ENCODE measurements around the gene MEGF8. TPM values are rescaled to one million over a fixed set of nuclear protein-coding genes. Genes with fewer than 3 reads are reported as not detected.

MEGF8 gene
- total and polyA plus RNA-seq, 2 of the 13 experiments (the other 11 are each of a cell fraction or from before 2014, with no cell fraction given) = 4.0 to 8.8 TPM

DNA sequence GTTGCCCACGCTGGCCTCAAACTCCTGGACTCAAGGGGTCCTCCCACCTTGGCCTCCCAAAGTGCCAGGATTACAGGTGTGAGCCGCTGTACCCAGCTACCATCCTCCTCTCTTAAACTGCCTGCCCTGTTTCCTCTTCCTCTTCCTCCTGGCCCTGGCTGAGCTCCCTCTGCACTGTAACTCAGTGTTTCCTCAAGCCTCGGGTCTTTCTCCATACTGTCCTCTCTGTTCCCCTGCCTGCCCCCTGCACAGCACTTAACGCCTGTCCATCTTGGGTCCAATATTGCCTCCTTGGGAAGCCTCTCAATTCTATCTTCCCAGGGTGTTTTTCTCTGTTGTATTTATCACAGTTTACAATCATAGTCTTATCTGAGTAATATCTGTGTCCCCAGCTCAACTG, 95.7 kb downstream of the MEGF8 start:
- in situ Hi-C loops (cut with HindIII; ENCODE audit: extremely low pct_ligation_motif_present, low pct_unique_long_range_greater_than_20kb) = no loop called here
- H3K27me3 ChIP-seq (ENCODE audit: control insufficient read depth in 1 of 2, insufficient read depth in 2 of 2, low read length in 2 of 2) = peaks cover 4 to 31% of the 10 kb centered on the region in 2 experiments
- no peak overlapping the region for H3K4me2 ChIP-seq (ENCODE audit: low read depth, low read length)
- H3K79me2 ChIP-seq (ENCODE audit: insufficient read depth, low read length) = no peaks in the 10 kb centered on the region
- DNase-seq (ENCODE audit: low spot score) = no peak
- H3K4me1 ChIP-seq (ENCODE audit: insufficient read depth, low read length) = peaks cover 55% of the 10 kb centered on the region
- no peak for ATAC-seq
- H4K20me1 ChIP-seq (ENCODE audit: insufficient read depth, low read length) = no peaks in the 10 kb centered on the region
- CTCF ChIA-PET (ENCODE audit: low intra/inter-chr PET ratio, low total read pairs) = interaction anchor here (1.5 to 2.3 kb wide), 3 partner anchors 13 to 108 kb away, joined by 4 to 38 read pairs (median 13); partner anchors contain the start of gene CEACAM1
- H2AFZ ChIP-seq (ENCODE audit: low read length) = no peak overlapping the region
- FAIRE-seq = no peak
- BruUV-seq (replicated peaks) = no TSS peak
- H3K9ac ChIP-seq (ENCODE audit: insufficient read depth, low read depth, low read length) = no peak overlapping the region
- 52% methylated on average over 4 of the region's 4 CpGs for WGBS (ENCODE audit: low lambda C conversion rate)
- TF ChIP-seq, protein P1, sequence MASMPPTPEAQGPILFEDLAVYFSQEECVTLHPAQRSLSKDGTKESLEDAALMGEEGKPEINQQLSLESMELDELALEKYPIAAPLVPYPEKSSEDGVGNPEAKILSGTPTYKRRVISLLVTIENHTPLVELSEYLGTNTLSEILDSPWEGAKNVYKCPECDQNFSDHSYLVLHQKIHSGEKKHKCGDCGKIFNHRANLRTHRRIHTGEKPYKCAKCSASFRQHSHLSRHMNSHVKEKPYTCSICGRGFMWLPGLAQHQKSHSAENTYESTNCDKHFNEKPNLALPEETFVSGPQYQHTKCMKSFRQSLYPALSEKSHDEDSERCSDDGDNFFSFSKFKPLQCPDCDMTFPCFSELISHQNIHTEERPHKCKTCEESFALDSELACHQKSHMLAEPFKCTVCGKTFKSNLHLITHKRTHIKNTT (CRISPR knock-in tag; IDR thresholded peaks at IDR 0.05) = no peak
- TF ChIP-seq, protein P2, sequence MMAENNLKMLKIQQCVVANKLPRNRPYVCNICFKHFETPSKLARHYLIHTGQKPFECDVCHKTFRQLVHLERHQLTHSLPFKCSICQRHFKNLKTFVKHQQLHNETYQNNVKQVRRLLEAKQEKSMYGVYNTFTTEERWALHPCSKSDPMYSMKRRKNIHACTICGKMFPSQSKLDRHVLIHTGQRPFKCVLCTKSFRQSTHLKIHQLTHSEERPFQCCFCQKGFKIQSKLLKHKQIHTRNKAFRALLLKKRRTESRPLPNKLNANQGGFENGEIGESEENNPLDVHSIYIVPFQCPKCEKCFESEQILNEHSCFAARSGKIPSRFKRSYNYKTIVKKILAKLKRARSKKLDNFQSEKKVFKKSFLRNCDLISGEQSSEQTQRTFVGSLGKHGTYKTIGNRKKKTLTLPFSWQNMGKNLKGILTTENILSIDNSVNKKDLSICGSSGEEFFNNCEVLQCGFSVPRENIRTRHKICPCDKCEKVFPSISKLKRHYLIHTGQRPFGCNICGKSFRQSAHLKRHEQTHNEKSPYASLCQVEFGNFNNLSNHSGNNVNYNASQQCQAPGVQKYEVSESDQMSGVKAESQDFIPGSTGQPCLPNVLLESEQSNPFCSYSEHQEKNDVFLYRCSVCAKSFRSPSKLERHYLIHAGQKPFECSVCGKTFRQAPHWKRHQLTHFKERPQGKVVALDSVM (CRISPR knock-in tag; IDR thresholded peaks at IDR 0.05) = peak; percentile 5; the same call in 1 of the 2 replicates
- H3K27ac ChIP-seq (ENCODE audit: extremely low read length, insufficient read depth, low read length) = no peak overlapping the region
- H3K4me3 ChIP-seq (replicated peaks in 1 of 3; ENCODE audit: insufficient read depth in 1 of 3, low read depth in 2 of 3, low read length in 3 of 3) = no peak overlapping the region
- no peaks in the 10 kb centered on the region for H3K36me3 ChIP-seq (replicated peaks in 1 of 2; ENCODE audit: control insufficient read depth in 1 of 2, insufficient read depth in 2 of 2, low read length in 2 of 2)
- POLR2A ChIA-PET = interaction anchor here (2.6 kb wide), 1 partner anchor 12 kb away, joined by 13 read pairs; no protein-coding TSS in a partner anchor
- H3K9me3 ChIP-seq (ENCODE audit: low read length) = no peaks in the 10 kb centered on the region
- intact Hi-C loops (cut with micrococcal nuclease; ENCODE audit: unreplicated experiment) = no loop called here

DNA sequence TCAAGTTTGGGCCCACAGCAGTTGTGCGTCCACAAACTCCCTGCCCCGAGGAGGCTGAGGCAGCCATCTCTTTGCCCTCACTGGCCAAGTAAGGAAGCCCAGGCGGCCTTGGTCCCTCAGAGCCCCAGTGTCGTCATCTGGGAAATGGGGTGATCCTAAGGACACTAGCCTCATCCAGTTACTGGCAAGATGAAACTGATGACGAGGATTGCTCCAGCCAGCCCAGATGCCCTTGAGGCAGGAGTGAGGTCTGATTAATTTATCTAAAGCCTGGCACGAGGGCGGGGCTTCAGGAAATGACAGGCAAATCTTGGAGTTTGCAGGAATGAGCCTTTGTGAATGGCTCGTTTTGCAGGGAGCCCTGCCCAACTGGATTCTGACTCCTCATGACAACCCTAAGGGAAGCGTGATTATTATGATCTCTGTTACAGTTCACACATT, 96.2 kb downstream of the MEGF8 start:
- H3K4me1 ChIP-seq (ENCODE audit: insufficient read depth, low read length) = peaks cover 60% of the 10 kb centered on the region
- POLR2A ChIA-PET = interaction anchor here (2.6 kb wide), 1 partner anchor 12 kb away, joined by 13 read pairs; no protein-coding TSS in a partner anchor
- peaks cover 4 to 31% of the 10 kb centered on the region in 2 experiments for H3K27me3 ChIP-seq (ENCODE audit: control insufficient read depth in 1 of 2, insufficient read depth in 2 of 2, low read length in 2 of 2)
- 38% methylated on average over 9 of the region's 9 CpGs for WGBS (ENCODE audit: low lambda C conversion rate)
- H3K36me3 ChIP-seq (replicated peaks in 1 of 2; ENCODE audit: control insufficient read depth in 1 of 2, insufficient read depth in 2 of 2, low read length in 2 of 2) = no peaks in the 10 kb centered on the region
- FAIRE-seq (no peak), ATAC-seq (no peak), DNase-seq (ENCODE audit: low spot score) (no peak)
- TF ChIP-seq NBN (conservative IDR thresholded peaks at IDR 0.05) = no peak
- peak; percentile 18; the same call in 1 of the 2 replicates for TF ChIP-seq CREB1 (IDR thresholded peaks at IDR 0.05)
- no peak for TF ChIP-seq CREB1 (CRISPR knock-in tag; IDR thresholded peaks at IDR 0.05)
- no peaks in the 10 kb centered on the region for H4K20me1 ChIP-seq (ENCODE audit: insufficient read depth, low read length)
- H3K9ac ChIP-seq (ENCODE audit: insufficient read depth, low read depth, low read length) = no peak overlapping the region
- intact Hi-C loops (cut with micrococcal nuclease; ENCODE audit: unreplicated experiment) = no loop called here
- CTCF ChIA-PET (ENCODE audit: low intra/inter-chr PET ratio, low total read pairs) = interaction anchor here (2.3 kb wide), 1 partner anchor 107 kb away, joined by 13 read pairs; the partner anchor contains the start of gene CEACAM1
- no peaks in the 10 kb centered on the region for H3K79me2 ChIP-seq (ENCODE audit: insufficient read depth, low read length)
- H2AFZ ChIP-seq (ENCODE audit: low read length) = no peak overlapping the region
- no peaks in the 10 kb centered on the region for H3K9me3 ChIP-seq (ENCODE audit: low read length)
- in situ Hi-C loops (cut with HindIII; ENCODE audit: extremely low pct_ligation_motif_present, low pct_unique_long_range_greater_than_20kb) = no loop called here
- no peak overlapping the region for H3K27ac ChIP-seq (ENCODE audit: extremely low read length, insufficient read depth, low read length)
- no TSS peak for BruUV-seq (replicated peaks)
- no peak overlapping the region for H3K4me2 ChIP-seq (ENCODE audit: low read depth, low read length)
- no peak overlapping the region for H3K4me3 ChIP-seq (replicated peaks in 1 of 3; ENCODE audit: insufficient read depth in 1 of 3, low read depth in 2 of 3, low read length in 3 of 3)
